ENCODE measurements around the gene AGXT2.

Gene AGXT2

DNA sequence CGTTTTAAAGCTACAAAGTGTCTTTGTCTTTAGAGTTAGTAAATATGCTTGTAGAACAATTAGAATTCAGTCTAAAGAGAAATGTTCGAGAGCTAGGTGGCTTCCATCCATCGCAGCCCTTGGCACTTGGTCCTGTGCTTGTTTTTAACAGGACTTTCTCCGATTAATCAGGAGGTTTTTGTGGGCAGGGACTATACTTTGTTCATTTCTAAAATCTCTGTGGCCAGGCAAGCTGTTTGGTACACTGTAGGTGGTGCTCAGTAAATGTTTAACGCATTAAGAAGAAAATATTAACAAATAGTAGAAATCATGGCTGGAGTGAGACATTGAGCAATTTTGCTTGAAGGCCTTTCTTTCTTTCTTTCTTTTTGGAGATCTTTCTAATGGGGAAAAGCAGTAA, 20.8 kb downstream of the AGXT2 start:
- TF ChIP-seq MAX (IDR thresholded peaks at IDR 0.05; ENCODE audit: low read depth, low read length) (no peak), MYC (IDR thresholded peaks at IDR 0.05; ENCODE audit: low read depth, low read length) (no peak), POLR2A (IDR thresholded peaks at IDR 0.05; ENCODE audit: extremely low read depth, insufficient read length) (no peak), CTCF (IDR thresholded peaks at IDR 0.05; ENCODE audit: low read depth, low read length) (no peak)
- no peak overlapping the region for H3K4me3 ChIP-seq (ENCODE audit: low read depth, low read length)
- no peak for DNase-seq (ENCODE audit: low read depth)

DNA sequence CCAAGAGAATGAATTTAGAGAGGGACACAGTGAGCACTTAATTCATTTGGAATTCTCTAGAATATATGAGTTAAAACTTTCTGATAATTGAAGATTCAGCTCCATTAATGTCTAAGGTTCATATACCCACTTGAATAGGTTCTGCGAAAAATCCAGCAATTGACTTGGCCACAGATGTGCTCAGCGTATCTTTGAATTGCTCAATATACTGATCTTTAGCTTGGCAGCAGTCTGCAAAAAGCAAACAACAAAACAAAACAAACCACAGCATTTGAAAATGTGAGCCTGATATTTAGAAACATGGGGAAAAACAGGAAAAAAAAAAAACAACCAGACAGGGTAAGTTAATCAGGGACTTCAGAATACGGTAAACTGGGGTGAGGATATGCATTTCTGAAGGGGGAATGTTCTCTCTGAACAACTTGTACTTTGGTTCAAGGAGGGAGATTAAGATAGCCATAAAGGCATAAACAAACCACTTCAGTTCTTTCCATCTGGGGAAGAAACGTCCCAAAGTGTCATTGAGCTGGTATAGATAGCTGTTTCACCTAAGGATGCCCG, 21.4 kb downstream of the AGXT2 start:
- no peak for DNase-seq (ENCODE audit: low read depth)

DNA sequence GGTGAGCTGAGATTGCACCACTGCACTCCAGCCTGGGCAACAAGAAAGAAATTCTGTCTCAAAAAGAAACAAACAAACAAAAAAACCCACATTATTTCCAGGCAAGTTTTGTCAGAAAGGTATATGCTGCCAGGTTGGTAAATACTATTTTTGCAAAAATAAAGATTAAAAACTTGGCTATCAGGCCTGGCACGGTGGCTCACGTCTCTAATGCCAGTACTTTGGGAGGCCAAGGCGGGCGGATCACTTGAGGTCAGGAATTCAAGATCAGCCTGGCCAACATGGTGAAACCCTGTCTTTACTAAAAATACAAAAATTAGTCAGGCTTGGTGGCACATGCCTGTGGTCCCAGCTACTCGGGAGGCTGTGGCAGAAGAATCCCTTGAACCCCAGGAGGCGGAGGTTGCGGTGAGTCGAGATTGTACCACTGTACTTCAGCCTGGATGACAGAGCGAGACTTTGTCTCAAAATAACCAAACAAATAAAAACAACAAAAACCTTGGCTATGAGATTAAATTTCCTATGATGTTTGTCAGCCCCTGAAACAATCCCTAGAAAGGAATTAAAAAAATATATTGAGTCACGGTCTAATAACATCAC, 22.7 kb downstream of the AGXT2 start:
- no peak for TF ChIP-seq CTCF (IDR thresholded peaks at IDR 0.05; ENCODE audit: low read depth, low read length)
- TF ChIP-seq MAX (IDR thresholded peaks at IDR 0.05; ENCODE audit: low read depth, low read length): no peak
- no peak for TF ChIP-seq POLR2A (IDR thresholded peaks at IDR 0.05; ENCODE audit: extremely low read depth, insufficient read length)
- TF ChIP-seq MYC (IDR thresholded peaks at IDR 0.05; ENCODE audit: low read depth, low read length): no peak
- DNase-seq (ENCODE audit: low read depth): no peak
- no peak overlapping the region for H3K4me3 ChIP-seq (ENCODE audit: low read depth, low read length)

More for the DNA sequence above, 21.4 kb downstream of the AGXT2 start:
- H3K4me3 ChIP-seq (ENCODE audit: low read depth, low read length): no peak overlapping the region
- no peak for TF ChIP-seq POLR2A (IDR thresholded peaks at IDR 0.05; ENCODE audit: extremely low read depth, insufficient read length)

- H3K4me3 ChIP-seq (ENCODE audit: low read depth, low read length): no peak overlapping the region
- DNase-seq (ENCODE audit: low read depth): no peak
- TF ChIP-seq CTCF (IDR thresholded peaks at IDR 0.05; ENCODE audit: low read depth, low read length) (no peak), MYC (IDR thresholded peaks at IDR 0.05; ENCODE audit: low read depth, low read length) (no peak), POLR2A (IDR thresholded peaks at IDR 0.05; ENCODE audit: extremely low read depth, insufficient read length) (no peak), MAX (IDR thresholded peaks at IDR 0.05; ENCODE audit: low read depth, low read length) (no peak)
These were observed 24.2 kb downstream of the AGXT2 start for GRCh38 chr5:35023391-35024178.

DNA sequence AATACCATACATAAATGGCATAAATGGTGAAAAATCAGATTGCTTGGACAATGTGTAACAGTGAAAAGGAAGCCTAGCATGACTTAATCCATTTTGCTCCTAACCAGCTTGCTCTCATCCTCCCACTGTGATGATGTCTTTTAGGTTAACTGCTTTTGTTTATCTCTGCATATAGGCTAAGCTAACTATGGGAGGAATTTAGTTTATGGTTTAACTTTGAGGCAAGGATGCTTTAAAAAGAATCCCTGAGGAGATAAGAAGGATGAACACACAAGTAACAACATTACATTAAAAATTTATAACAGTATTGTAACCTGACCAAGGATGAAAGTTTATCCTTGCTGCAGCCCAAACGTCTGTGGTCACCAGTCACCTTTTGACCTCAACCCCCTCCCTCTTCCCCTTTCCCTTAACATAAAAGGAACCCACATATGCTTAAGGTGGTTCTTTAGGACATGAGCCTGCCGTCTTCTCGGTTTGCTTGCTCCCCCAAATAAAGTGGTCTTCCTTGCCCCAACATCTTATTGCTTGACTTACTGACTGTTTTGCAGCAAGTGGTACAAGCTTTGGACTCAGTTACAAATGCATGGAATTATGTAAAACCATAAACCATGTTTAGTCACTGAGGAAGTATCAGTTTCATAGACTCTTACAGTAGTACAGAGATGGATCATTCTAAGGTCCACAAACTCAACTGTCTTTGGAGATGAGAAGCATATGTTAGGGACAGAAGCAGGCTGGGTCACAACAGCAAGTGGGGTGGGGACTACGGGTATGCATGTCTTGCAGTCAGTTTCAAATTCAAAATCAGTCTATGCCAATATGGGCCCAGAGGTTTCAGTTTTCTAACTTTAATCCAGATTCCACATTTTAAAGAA, 31.3 kb downstream of the AGXT2 start:
- TF ChIP-seq MAX (IDR thresholded peaks at IDR 0.05; ENCODE audit: low read depth, low read length) (no peak), POLR2A (IDR thresholded peaks at IDR 0.05; ENCODE audit: extremely low read depth, insufficient read length) (no peak), MYC (IDR thresholded peaks at IDR 0.05; ENCODE audit: low read depth, low read length) (no peak), CTCF (IDR thresholded peaks at IDR 0.05; ENCODE audit: low read depth, low read length) (no peak)
- DNase-seq (ENCODE audit: low read depth): no peak
- no peak overlapping the region for H3K4me3 ChIP-seq (ENCODE audit: low read depth, low read length)
